HG02970 (cell line): Measurements from ENCODE around the gene C1QTNF1.

ENCODE experiments used
- ATAC-seq: cut with Tn5 transposase; IDR thresholded peaks from one replicate; pipeline ENCODE4 v1.9.1; 2021; ENCODE audit warnings: mild to moderate bottlenecking, moderate library complexity, moderate number of reproducible peaks; ENCODE audit not compliant: unreplicated experiment, low FRiP score

The C1QTNF1 gene

GRCh38 chr17:79075861-79076406 is 52.0 kb downstream of the C1QTNF1 start:
- no peak for ATAC-seq

- ATAC-seq, result no peak
Observed at GRCh38 chr17:79077587-79077986, 53.6 kb downstream of the C1QTNF1 start.

- ATAC-seq, result no peak
Observed at GRCh38 chr17:79078476-79079190, 54.7 kb downstream of the C1QTNF1 start.

GRCh38 chr17:79079421-79080200 is 55.6 kb downstream of the C1QTNF1 start:
- no peak for ATAC-seq

- ATAC-seq, result no peak
Observed at GRCh38 chr17:79080349-79080748, 56.4 kb downstream of the C1QTNF1 start.

- no peak for ATAC-seq
Observed at GRCh38 chr17:79080761-79081290, 56.9 kb downstream of the C1QTNF1 start.

GRCh38 chr17:79081571-79082276 is 57.8 kb downstream of the C1QTNF1 start:
- no peak for ATAC-seq

- ATAC-seq, result no peak
Observed at GRCh38 chr17:79082311-79083190, 58.6 kb downstream of the C1QTNF1 start.

- ATAC-seq, result no peak
Observed at GRCh38 chr17:79083191-79083971, 59.4 kb downstream of the C1QTNF1 start.

GRCh38 chr17:79084291-79085153 is 60.6 kb downstream of the C1QTNF1 start:
- no peak for ATAC-seq

GRCh38 chr17:79085154-79085920 is 61.4 kb downstream of the C1QTNF1 start:
- no peak for ATAC-seq

- no peak for ATAC-seq
Observed at GRCh38 chr17:79085921-79086551, 62.1 kb downstream of the C1QTNF1 start.

- no peak for ATAC-seq
Observed at GRCh38 chr17:79086609-79087427, 62.8 kb downstream of the C1QTNF1 start.

GRCh38 chr17:79087428-79088143 is 63.6 kb downstream of the C1QTNF1 start:
- no peak for ATAC-seq

GRCh38 chr17:79088247-79088996 is 64.5 kb downstream of the C1QTNF1 start:
- no peak for ATAC-seq
